HUES48 (cell line): ENCODE results near the gene FBXO47.

Experiments
- H3K27ac ChIP-seq: one replicate; pipeline ENCODE4 v1.7.0; 2013; ENCODE audit warnings: low read depth, low read length, inconsistent platforms
- H3K27me3 ChIP-seq: 2 replicates; pipeline ENCODE4 v1.6.1; 2013; ENCODE audit warnings: mild to moderate bottlenecking, low read length; ENCODE audit not compliant: control insufficient read depth, insufficient read depth
- H3K36me3 ChIP-seq: 2 replicates; pipeline ENCODE4 v1.6.1; 2013; ENCODE audit warnings: low read length; ENCODE audit not compliant: control insufficient read depth, insufficient read depth
- H3K4me1 ChIP-seq: 2 replicates; pipeline ENCODE4 v1.6.1; 2013; ENCODE audit warnings: mild to moderate bottlenecking, low read length; ENCODE audit not compliant: control insufficient read depth, insufficient read depth
- H3K4me3 ChIP-seq: 2 replicates; pipeline ENCODE4 v1.5.1; 2013; ENCODE audit warnings: mild to moderate bottlenecking, low read depth, low read length
- H3K9ac ChIP-seq: 2 replicates; pipeline ENCODE4 v1.6.1; 2013; ENCODE audit warnings: mild to moderate bottlenecking, low read depth, low read length, moderate library complexity
- H3K9me3 ChIP-seq: 2 replicates; pipeline ENCODE4 v1.6.1; 2013; ENCODE audit warnings: low read length; ENCODE audit not compliant: control insufficient read depth, insufficient read depth

Gene FBXO47, protein sequence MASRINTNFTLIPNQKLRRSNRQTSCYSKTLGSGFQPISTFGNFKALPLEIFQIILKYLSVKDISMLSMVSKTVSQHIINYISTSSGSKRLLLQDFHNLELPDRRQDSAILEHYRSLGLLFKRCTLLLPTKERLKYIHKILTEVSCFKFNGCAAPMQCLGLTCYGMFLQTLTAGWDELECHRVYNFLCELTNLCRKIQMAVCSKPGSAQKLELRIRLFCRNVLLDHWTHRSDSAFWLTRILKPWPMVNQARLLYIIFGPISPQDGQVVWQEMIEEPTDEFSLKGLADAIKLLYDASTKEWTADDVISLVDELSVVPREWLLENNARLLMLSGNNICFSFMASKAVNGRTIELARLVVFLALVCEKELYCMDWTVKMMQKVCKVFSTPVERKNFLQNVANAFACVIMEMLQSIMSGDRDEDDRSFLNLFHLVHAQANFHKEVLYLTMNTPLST

DNA sequence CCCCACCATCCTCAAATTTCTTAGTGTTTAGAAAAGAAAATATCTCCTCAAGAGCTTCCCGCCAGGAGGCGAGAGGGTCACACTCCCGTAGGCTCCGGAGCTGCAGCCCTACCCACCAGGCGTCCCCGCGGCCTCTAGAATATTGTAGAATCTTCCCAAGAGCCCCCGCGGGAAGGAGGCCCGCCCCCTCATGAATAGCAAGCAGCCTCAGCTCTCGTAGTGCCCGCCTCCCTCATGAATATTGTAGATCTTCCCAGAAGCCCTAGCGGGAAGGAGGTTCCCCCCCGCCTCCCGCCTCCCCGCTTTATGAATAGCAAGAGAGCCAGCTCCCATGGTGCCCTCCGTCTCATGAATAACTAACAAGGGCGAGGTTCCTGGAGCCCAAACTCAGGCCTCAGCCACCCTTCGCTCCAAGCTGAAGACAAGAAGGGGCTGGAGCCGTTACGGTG, at the start of gene FBXO47:
Gene FBXO47, minus strand, starts transcription at position 114 of the 449 bp plus-strand sequence. CDS start 4,378 bp downstream, outside the sequence.
- Histone ChIP-seq H3K27me3 (no peaks in the 10 kb centered on the region), H3K4me3 (peak within 1 kb of the TSS; percentile 40)

DNA sequence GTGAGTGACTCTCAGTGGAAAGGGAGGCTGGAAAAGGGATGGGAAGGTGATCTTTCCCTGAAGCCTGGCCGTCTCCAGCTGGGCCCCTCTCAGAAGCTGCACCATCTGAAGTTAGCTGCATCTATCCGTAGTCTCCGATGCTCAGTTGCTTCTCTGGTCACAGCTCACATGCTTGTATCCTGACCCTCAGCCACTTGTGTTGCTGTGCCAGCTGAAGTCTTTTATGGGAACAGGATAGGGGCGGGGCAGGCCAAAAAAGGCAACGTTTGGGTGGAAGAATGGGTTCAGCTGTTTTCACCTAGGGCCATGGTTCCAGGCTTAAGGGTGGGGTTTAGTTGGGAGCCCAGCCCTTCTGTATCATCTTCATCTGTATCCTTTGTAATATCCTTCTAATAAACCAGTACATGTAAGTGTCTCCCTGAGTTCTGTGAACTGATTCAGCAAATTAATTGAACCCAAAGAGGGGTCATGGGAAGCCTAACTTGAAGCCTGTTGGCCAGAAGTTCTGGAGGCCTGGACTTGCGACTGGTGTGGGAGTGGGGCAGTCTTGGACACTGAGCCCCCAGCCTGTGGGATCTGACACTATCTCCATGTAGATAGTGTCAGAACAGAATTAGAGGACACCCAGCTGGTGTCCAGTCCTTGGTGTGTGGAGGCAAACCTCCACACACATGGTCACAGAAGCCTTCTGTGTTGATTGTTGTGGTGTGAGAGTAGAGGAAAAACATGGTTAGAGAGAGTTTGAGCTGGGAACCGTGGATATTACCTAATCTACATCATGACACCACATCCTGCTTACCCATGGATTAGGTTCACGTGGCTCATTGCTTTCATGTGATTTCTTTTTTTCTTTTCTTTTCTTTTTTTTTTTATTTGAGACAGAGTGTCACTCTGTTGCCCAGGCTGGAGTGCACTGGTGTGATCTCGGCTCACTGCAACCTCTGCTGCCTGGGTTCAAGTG, 49.3 kb upstream of the FBXO47 start:
- H3K27ac ChIP-seq = no peak overlapping the region
- no peaks in the 10 kb centered on the region for H3K9me3 ChIP-seq
- H3K27me3 ChIP-seq = no peaks in the 10 kb centered on the region
- H3K4me3 ChIP-seq = no peak overlapping the region
- H3K4me1 ChIP-seq = peaks cover 8% of the 10 kb centered on the region; the same call in 1 of the 2 replicates
- H3K36me3 ChIP-seq = no peaks in the 10 kb centered on the region
- H3K9ac ChIP-seq = no peak overlapping the region

More for the DNA sequence above, at the start of gene FBXO47:
- Histone ChIP-seq H3K9ac (no peak within 1 kb of the TSS), H3K27ac (no peak within 1 kb of the TSS), H3K36me3 (no peaks in the 10 kb centered on the region), H3K4me1 (peaks cover 3% of the 10 kb centered on the region), H3K9me3 (no peaks in the 10 kb centered on the region)

DNA sequence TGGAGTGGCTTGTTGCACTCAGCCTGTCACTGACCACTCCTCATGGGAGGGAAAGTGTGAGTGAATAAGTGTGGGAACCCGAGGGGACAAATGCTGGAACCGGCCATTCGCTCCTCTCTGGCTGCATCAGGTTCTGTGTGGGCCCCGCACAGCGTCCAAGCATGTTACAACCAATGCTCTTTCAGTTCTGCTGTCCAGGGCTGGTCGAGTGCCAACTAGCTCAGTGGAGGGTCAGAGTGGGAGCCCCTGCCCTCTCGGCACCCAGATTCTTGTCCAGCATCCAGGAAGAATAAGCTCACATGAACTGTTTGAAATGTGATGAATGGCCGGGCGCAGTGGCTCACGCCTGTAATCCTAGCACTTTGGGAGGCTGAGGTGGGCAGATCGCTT, 48.3 kb upstream of the FBXO47 start:
- Histone ChIP-seq H3K9me3 (no peaks in the 10 kb centered on the region), H3K9ac (no peak overlapping the region), H3K4me3 (no peak overlapping the region), H3K27ac (no peak overlapping the region), H3K4me1 (peaks cover 11% of the 10 kb centered on the region; the same call in 1 of the 2 replicates), H3K27me3 (no peaks in the 10 kb centered on the region), H3K36me3 (no peaks in the 10 kb centered on the region)

DNA sequence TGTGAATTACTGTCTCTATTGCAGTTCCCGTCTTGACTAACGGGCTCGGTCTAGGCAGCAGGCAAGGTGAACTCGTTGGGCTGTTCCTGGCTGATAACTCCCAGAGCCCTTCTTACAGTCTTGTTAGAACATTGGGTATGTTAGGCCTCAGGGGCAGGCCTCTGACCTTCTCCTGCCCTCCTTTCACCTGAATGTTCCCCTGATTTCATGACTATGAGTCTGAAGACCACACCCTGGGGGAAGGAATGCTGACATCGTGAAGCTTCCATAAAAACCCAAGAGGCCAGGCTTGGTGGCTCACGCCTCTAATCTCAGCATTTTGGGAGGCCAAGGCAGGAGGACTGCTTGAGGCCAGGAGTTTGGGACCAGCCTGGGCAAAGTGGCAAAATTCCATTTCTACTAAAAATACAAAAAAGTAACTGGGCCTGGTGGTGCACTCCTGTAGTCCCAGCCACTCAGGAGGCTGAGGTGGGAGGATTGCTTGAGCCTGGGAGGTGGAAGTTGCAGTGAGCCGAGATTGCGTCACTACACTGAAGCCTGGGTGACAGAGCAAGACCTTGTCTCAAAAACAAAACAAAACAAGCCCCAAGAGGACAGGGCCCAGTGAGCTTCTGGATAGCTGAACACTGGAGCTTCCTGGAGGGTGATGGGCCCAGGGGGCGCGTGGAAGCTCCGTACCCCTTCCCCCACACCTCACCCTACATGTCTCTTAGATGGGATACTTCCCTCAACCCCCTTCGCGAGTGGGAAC, 47.8 kb upstream of the FBXO47 start:
- Histone ChIP-seq H3K27me3 (no peaks in the 10 kb centered on the region), H3K4me1 (peaks cover 11% of the 10 kb centered on the region; the same call in 1 of the 2 replicates), H3K4me3 (no peak overlapping the region), H3K9ac (no peak overlapping the region), H3K27ac (no peak overlapping the region), H3K9me3 (no peaks in the 10 kb centered on the region), H3K36me3 (no peaks in the 10 kb centered on the region)

DNA sequence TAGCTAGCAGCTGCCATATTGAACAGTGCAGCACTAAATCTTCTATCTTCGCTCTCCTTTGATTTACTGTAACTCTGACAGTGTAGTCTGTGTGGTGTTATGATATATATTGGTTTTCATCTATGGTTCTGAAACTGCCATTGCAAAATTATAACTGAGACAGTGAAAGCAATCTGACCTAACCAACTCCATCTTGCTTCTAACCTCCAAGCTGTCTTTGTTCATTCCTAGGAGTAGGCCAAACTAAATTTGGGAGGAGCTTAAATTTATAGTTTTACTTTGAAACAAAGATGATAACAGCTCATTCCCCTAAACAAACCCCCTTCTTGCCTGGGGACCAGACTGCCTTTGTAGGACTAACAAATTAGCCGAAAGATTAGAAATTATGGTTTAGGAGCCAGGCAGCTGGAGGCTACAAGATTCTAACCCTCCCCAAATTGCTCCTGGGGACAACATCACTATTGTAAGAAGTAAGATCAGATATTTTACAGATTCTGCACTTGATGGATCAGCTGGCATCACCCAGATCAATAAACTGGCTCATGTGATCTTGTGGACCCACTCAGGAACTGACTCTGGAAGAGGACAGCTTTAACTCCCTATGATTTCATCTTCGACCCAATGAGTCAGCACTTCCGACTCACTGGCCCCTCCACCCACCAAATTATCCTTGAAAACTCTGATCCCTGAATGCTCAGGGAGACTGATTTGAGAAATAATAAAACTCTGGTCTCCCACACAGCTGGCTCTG, 47.0 kb upstream of the FBXO47 start:
- H3K27me3 ChIP-seq = no peaks in the 10 kb centered on the region

DNA sequence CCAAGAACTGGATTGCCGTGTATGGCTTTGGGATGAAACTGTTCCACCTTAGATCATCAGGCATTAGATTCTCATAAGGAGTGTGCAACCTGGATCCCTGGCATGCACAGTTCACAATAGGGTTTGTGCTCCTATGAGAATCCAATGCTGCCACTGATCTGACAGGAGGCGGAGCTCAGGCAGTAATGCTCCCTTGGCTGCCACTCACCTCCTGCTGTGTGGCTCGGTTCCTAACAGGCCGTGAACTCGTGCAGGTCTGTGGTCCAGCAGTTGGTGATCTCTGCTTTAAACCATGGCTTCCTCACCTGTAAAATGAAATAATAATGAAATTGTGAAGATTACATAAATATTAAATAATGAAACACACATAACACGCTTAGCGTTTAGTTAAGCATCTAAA, 45.5 kb upstream of the FBXO47 start:
- Histone ChIP-seq H3K36me3 (no peaks in the 10 kb centered on the region), H3K27ac (no peak overlapping the region), H3K9ac (no peak overlapping the region), H3K27me3 (no peaks in the 10 kb centered on the region), H3K4me1 (peaks cover 5% of the 10 kb centered on the region; the same call in 1 of the 2 replicates), H3K4me3 (no peak overlapping the region), H3K9me3 (no peaks in the 10 kb centered on the region)

More for the DNA sequence above, 47.0 kb upstream of the FBXO47 start:
- H3K4me1 ChIP-seq = peaks cover 11% of the 10 kb centered on the region; the same call in 1 of the 2 replicates
- H3K9ac ChIP-seq = no peak overlapping the region
- H3K4me3 ChIP-seq = no peak overlapping the region
- no peaks in the 10 kb centered on the region for H3K9me3 ChIP-seq
- H3K27ac ChIP-seq = no peak overlapping the region
- H3K36me3 ChIP-seq = no peaks in the 10 kb centered on the region

DNA sequence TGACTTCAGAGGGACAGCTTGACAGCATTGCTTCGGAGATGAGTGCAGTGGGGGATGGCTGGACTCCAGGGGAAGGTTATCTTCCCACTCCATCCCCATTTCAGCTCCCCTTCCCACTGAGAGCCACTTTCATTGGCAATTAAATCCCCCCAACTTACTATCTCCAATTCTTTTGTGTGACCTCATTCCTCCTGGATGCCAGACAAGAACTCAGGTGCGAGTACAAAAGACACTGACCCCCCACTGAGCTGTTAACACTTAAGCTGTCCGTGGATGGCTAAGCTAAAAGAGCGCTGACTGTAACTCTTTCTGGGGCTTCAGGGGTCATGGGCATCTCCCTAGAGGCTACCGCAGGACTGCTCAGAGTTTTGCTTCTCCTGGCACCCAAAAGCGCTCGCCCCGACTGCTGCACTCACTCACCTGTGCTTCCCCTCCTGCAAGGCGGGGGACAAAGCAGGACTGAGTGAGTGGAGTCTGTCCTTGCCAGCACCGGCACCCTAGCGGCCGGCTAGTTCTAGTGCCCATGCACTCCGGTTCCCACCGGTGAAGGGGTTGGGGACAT, 44.8 kb upstream of the FBXO47 start:
- Histone ChIP-seq H3K27ac (peak overlapping the region; percentile 71), H3K4me1 (peaks cover 5% of the 10 kb centered on the region; the same call in 1 of the 2 replicates), H3K9ac (no peak overlapping the region), H3K4me3 (peak overlapping the region; percentile 49), H3K27me3 (no peaks in the 10 kb centered on the region), H3K36me3 (no peaks in the 10 kb centered on the region), H3K9me3 (no peaks in the 10 kb centered on the region)

DNA sequence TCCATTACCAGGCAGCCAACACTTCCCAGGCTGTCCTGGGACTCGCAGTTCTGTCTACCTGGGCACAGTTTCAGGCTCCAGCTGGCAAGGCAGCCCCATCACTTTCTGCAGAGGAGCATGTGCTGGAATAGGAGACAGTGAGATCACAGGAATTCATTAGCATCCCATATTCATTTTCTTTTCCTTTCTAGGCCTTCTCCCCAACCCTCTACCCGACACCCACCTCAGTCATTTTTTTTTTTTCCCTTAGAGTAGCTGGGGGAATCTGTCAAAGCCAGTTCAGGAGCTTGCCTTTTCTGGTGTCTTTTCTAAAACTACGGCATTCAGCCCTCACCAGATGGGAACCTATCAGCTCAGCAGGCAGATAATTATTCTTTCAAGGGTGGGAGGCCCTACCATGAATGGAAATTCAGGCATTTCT, 42.4 kb upstream of the FBXO47 start:
- Histone ChIP-seq H3K27ac (no peak overlapping the region), H3K36me3 (no peaks in the 10 kb centered on the region), H3K9me3 (no peaks in the 10 kb centered on the region), H3K4me1 (peaks cover 5% of the 10 kb centered on the region; the same call in 1 of the 2 replicates), H3K27me3 (no peaks in the 10 kb centered on the region), H3K9ac (no peak overlapping the region), H3K4me3 (no peak overlapping the region)

DNA sequence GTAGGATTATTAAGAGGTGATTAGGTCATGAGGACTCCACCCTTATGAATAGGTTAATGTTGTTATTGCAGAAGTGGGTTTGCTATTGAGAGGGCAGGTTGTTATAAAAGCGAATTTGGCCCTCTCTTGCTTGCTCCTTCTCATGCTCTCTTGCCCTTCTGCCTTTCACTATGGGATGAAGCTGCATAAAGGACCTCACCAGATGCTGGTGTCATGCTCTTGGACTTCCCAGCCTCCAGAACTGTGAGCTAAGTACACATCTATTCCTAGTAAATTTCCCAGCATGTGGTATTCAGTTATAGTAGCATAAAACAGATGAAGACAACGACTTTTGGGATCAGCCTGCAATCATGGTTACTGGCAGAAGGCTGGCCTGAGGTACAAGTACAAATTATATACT, 41.4 kb upstream of the FBXO47 start:
- Histone ChIP-seq H3K9ac (no peak overlapping the region), H3K9me3 (no peaks in the 10 kb centered on the region), H3K4me1 (peaks cover 5% of the 10 kb centered on the region; the same call in 1 of the 2 replicates), H3K36me3 (no peaks in the 10 kb centered on the region), H3K27ac (no peak overlapping the region), H3K27me3 (no peaks in the 10 kb centered on the region), H3K4me3 (no peak overlapping the region)
